ENCODE measurements around the gene RNU5D-1.
"Not testable (repeated sequence)": the region's sequence is repeated elsewhere in the genome, so short reads cannot be mapped to it uniquely, and the experiment has no call there.

The RNU5D-1 gene

DNA sequence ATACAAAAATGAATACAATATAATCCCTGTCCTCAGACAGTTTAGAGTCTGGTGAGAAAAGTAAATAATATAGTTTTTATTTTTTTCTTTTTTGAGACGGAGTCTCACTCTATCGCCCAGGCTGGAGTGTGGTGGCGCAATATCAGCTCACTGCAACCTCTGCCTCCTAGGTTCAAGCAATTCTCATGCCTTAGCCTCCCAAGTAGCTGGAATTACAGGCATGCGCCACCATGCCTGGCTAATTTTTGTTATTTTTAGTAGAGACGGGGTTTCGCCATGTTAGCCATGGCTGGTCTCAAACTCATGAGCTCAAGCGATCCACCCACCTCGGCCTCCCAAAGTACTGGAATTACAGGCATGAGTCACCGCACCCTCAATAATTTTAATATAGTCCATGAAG lies 31.6 kb downstream of the RNU5D-1 start:
- H2BK120ac ChIP-seq (ENCODE audit: low read depth, low read length) = not testable (repeated sequence)

DNA sequence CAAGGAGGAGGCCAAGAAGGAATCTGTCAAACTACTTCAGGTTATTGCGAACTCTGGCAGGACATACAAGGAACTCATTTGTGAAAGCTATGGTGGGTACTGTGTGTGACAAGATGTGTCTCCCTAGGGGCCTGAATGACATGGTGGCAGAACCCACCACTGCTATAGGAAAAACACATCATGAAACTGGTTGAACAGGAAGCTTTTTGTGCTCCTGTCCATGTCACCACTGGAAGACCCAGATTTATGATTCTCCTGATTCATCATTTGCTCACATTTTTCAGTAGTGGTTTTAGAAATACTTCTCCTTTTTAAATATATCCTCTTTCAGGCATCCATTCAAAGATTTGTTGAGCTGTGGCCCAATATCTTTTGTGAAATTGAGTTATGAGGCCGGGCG lies 32.8 kb downstream of the RNU5D-1 start:
- Histone ChIP-seq H2AK5ac (ENCODE audit: low read depth, low read length) (no peak overlapping the region), H3K9me3 (replicated peaks in 1 of 2; ENCODE audit: control insufficient read depth in 2 of 2, insufficient read depth in 1 of 2, low read depth in 1 of 2, low read length in 2 of 2) (no peaks in the 10 kb centered on the region), H3K4me1 (ENCODE audit: control insufficient read depth in 2 of 2, insufficient read depth in 1 of 2, low read depth in 1 of 2, low read length in 2 of 2) (no peaks in the 10 kb centered on the region), H4K91ac (ENCODE audit: low read depth, low read length, poor library complexity) (no peak overlapping the region), H3K23ac (ENCODE audit: low read depth, low read length, poor library complexity) (no peak overlapping the region), H3K4me2 (ENCODE audit: insufficient read depth, low read length, poor library complexity, severe bottlenecking) (no peak overlapping the region), H2BK5ac (ENCODE audit: low read length) (no peak overlapping the region), H2BK15ac (ENCODE audit: low read length) (no peak overlapping the region), H3K18ac (ENCODE audit: low read length) (no peak overlapping the region), H3K36me3 (replicated peaks in 1 of 2; ENCODE audit: control insufficient read depth in 2 of 2, insufficient read depth in 2 of 2, low read length in 2 of 2) (no peaks in the 10 kb centered on the region), H2BK12ac (ENCODE audit: low read length) (no peak overlapping the region), H3K27ac (replicated peaks; ENCODE audit: low read length) (no peak overlapping the region), H3K27me3 (ENCODE audit: control insufficient read depth in 3 of 3, insufficient read depth in 3 of 3, low read depth in 1 of 3, low read length in 3 of 3) (no peaks in the 10 kb centered on the region), H3K14ac (ENCODE audit: low read length) (no peak overlapping the region), H3K79me1 (ENCODE audit: low read depth, low read length) (no peaks in the 10 kb centered on the region), H2BK120ac (ENCODE audit: low read depth, low read length) (no peak overlapping the region), H2AFZ (ENCODE audit: low read length) (no peak overlapping the region), H3K9ac (ENCODE audit: low read depth, low read length, poor library complexity) (no peak overlapping the region), H4K8ac (ENCODE audit: low read depth, low read length) (no peak overlapping the region), H3K4me3 (ENCODE audit: low read length in 2 of 2) (no peak overlapping the region), H3K4ac (ENCODE audit: low read length) (no peak overlapping the region)
- WGBS, 2 donors (ENCODE audit: extremely low coverage in 2 of 2, insufficient read length in 2 of 2, insufficient replicate concordance in 1 of 2) = no CpG with 5 or more reads among the region's 3 CpGs
- no peak for DNase-seq (ENCODE audit: low spot score)

More for the DNA sequence above, 31.6 kb downstream of the RNU5D-1 start:
- H3K27ac ChIP-seq (replicated peaks; ENCODE audit: low read length); H2BK12ac ChIP-seq (ENCODE audit: low read length); H3K36me3 ChIP-seq (replicated peaks in 1 of 2; ENCODE audit: control insufficient read depth in 2 of 2, insufficient read depth in 2 of 2, low read length in 2 of 2); H3K4me2 ChIP-seq (ENCODE audit: insufficient read depth, low read length, poor library complexity, severe bottlenecking); H3K4me1 ChIP-seq (ENCODE audit: control insufficient read depth in 2 of 2, insufficient read depth in 1 of 2, low read depth in 1 of 2, low read length in 2 of 2); H3K79me1 ChIP-seq (ENCODE audit: low read depth, low read length); H3K9me3 ChIP-seq (replicated peaks in 1 of 2; ENCODE audit: control insufficient read depth in 2 of 2, insufficient read depth in 1 of 2, low read depth in 1 of 2, low read length in 2 of 2); H4K91ac ChIP-seq (ENCODE audit: low read depth, low read length, poor library complexity); H3K14ac ChIP-seq (ENCODE audit: low read length); H3K23ac ChIP-seq (ENCODE audit: low read depth, low read length, poor library complexity); H3K9ac ChIP-seq (ENCODE audit: low read depth, low read length, poor library complexity); H2BK15ac ChIP-seq (ENCODE audit: low read length); H2BK5ac ChIP-seq (ENCODE audit: low read length); H3K4ac ChIP-seq (ENCODE audit: low read length); H2AK5ac ChIP-seq (ENCODE audit: low read depth, low read length); H3K18ac ChIP-seq (ENCODE audit: low read length); H2AFZ ChIP-seq (ENCODE audit: low read length); DNase-seq (ENCODE audit: low spot score); H3K27me3 ChIP-seq (ENCODE audit: control insufficient read depth in 3 of 3, insufficient read depth in 3 of 3, low read depth in 1 of 3, low read length in 3 of 3); H3K4me3 ChIP-seq (ENCODE audit: low read length in 2 of 2); H4K8ac ChIP-seq (ENCODE audit: low read depth, low read length): not testable (repeated sequence)
- no CpG with 5 or more reads among the region's 9 CpGs for WGBS, 2 donors (ENCODE audit: extremely low coverage in 2 of 2, insufficient read length in 2 of 2, insufficient replicate concordance in 1 of 2)

DNA sequence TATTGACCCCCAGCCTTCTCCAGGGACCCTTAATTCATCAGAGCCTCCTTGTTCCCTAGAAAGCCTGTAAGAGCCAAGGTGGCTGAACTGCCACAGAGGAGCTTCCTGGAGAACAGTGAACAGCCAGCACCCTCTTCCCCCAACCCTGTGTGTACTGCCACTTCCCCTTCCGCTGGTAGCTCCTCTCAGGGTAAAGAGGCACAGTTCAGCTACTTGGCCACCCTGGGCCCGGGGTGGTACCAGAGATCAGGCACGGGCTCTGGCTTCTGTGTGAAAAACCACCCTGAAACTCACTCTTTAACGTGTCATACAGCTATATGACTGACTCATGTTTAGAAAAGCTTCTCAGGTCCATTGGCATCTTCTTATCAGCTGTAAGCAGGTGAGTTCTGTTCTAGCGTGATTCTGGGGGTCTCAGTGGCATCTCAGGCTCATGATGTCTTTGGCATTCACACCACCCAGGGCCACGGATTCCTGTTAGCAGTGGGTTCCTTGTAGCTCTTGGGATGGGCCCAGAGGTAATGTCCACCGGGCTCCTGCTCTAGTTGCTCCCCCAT lies 34.1 kb downstream of the RNU5D-1 start:
- Histone ChIP-seq H3K4ac (ENCODE audit: low read length) (no peak overlapping the region), H2BK12ac (ENCODE audit: low read length) (no peak overlapping the region), H3K4me2 (ENCODE audit: insufficient read depth, low read length, poor library complexity, severe bottlenecking) (no peak overlapping the region), H3K79me1 (ENCODE audit: low read depth, low read length) (no peaks in the 10 kb centered on the region), H3K4me1 (ENCODE audit: control insufficient read depth in 2 of 2, insufficient read depth in 1 of 2, low read depth in 1 of 2, low read length in 2 of 2) (no peaks in the 10 kb centered on the region), H2BK15ac (ENCODE audit: low read length) (no peak overlapping the region), H3K27me3 (ENCODE audit: control insufficient read depth in 3 of 3, insufficient read depth in 3 of 3, low read depth in 1 of 3, low read length in 3 of 3) (no peaks in the 10 kb centered on the region), H3K23ac (ENCODE audit: low read depth, low read length, poor library complexity) (no peak overlapping the region), H4K8ac (ENCODE audit: low read depth, low read length) (no peak overlapping the region), H2BK5ac (ENCODE audit: low read length) (no peak overlapping the region), H3K14ac (ENCODE audit: low read length) (no peak overlapping the region), H2AK5ac (ENCODE audit: low read depth, low read length) (no peak overlapping the region), H2AFZ (ENCODE audit: low read length) (no peak overlapping the region), H3K18ac (ENCODE audit: low read length) (no peak overlapping the region), H4K91ac (ENCODE audit: low read depth, low read length, poor library complexity) (no peak overlapping the region), H3K36me3 (replicated peaks in 1 of 2; ENCODE audit: control insufficient read depth in 2 of 2, insufficient read depth in 2 of 2, low read length in 2 of 2) (no peaks in the 10 kb centered on the region), H3K4me3 (ENCODE audit: low read length in 2 of 2) (no peak overlapping the region), H3K9ac (ENCODE audit: low read depth, low read length, poor library complexity) (no peak overlapping the region), H3K9me3 (replicated peaks in 1 of 2; ENCODE audit: control insufficient read depth in 2 of 2, insufficient read depth in 1 of 2, low read depth in 1 of 2, low read length in 2 of 2) (no peaks in the 10 kb centered on the region), H2BK120ac (ENCODE audit: low read depth, low read length) (no peak overlapping the region), H3K27ac (replicated peaks; ENCODE audit: low read length) (no peak overlapping the region)
- WGBS, 2 donors (ENCODE audit: extremely low coverage in 2 of 2, insufficient read length in 2 of 2, insufficient replicate concordance in 1 of 2) = no CpG with 5 or more reads among the region's 7 CpGs
- DNase-seq (ENCODE audit: low spot score) = no peak

GRCh38 chr1:44696101-44696500 lies 34.9 kb downstream of the RNU5D-1 start:
- Histone ChIP-seq H3K18ac (ENCODE audit: low read length) (no peak overlapping the region), H3K79me1 (ENCODE audit: low read depth, low read length) (no peaks in the 10 kb centered on the region), H3K4me1 (ENCODE audit: control insufficient read depth in 2 of 2, insufficient read depth in 1 of 2, low read depth in 1 of 2, low read length in 2 of 2) (no peaks in the 10 kb centered on the region), H3K27me3 (ENCODE audit: control insufficient read depth in 3 of 3, insufficient read depth in 3 of 3, low read depth in 1 of 3, low read length in 3 of 3) (no peaks in the 10 kb centered on the region), H3K4me3 (ENCODE audit: low read length in 2 of 2) (no peak overlapping the region), H3K9ac (ENCODE audit: low read depth, low read length, poor library complexity) (no peak overlapping the region), H3K23ac (ENCODE audit: low read depth, low read length, poor library complexity) (no peak overlapping the region), H4K8ac (ENCODE audit: low read depth, low read length) (no peak overlapping the region), H2BK15ac (ENCODE audit: low read length) (no peak overlapping the region), H2BK5ac (ENCODE audit: low read length) (no peak overlapping the region), H3K4me2 (ENCODE audit: insufficient read depth, low read length, poor library complexity, severe bottlenecking) (no peak overlapping the region), H3K27ac (replicated peaks; ENCODE audit: low read length) (no peak overlapping the region), H4K91ac (ENCODE audit: low read depth, low read length, poor library complexity) (no peak overlapping the region), H3K9me3 (replicated peaks in 1 of 2; ENCODE audit: control insufficient read depth in 2 of 2, insufficient read depth in 1 of 2, low read depth in 1 of 2, low read length in 2 of 2) (no peaks in the 10 kb centered on the region), H2AFZ (ENCODE audit: low read length) (no peak overlapping the region), H2AK5ac (ENCODE audit: low read depth, low read length) (no peak overlapping the region), H3K36me3 (replicated peaks in 1 of 2; ENCODE audit: control insufficient read depth in 2 of 2, insufficient read depth in 2 of 2, low read length in 2 of 2) (no peaks in the 10 kb centered on the region), H2BK12ac (ENCODE audit: low read length) (no peak overlapping the region), H2BK120ac (ENCODE audit: low read depth, low read length) (no peak overlapping the region), H3K4ac (ENCODE audit: low read length) (no peak overlapping the region), H3K14ac (ENCODE audit: low read length) (no peak overlapping the region)
- no peak for DNase-seq (ENCODE audit: low spot score)
- WGBS, 2 donors (ENCODE audit: extremely low coverage in 2 of 2, insufficient read length in 2 of 2, insufficient replicate concordance in 1 of 2) = no CpG with 5 or more reads among the region's 3 CpGs

Measured in neuronal stem cell (in vitro differentiated cells).